Endothelial cell of umbilical vein (primary cell): Measurements from ENCODE around the gene MYBBP1A. TPM values are rescaled to one million over a fixed set of nuclear protein-coding genes. Genes with fewer than 3 reads are reported as not detected.

Experiments
- BruUV-seq: library from RNA; stranded (reverse); fragments of 400-500 nt; replicated peaks from 2 replicates; lab custom pipeline; 2021; lab: Mats Ljungman, UMichigan
- CTCF ChIA-PET: fragments of 300-600, 350-600 bp; sonication (Branson Sonifier 250); formaldehyde crosslinking; loops from one replicate; lab custom pipeline; 2021; ENCODE audit warnings: antibody characterized with exemption, inconsistent platforms; lab: Charles Lee
- POLR2A ChIA-PET: fragments of 300-600, 350-600 bp; sonication (Branson Sonifier 250); formaldehyde crosslinking; loops from one replicate; lab custom pipeline; 2021; ENCODE audit warnings: antibody characterized with exemption, inconsistent platforms; lab: Charles Lee
- DNase-seq: peaks from one replicate; pipeline ENCODE4 v3.0.0-alpha.2; 2011; ENCODE audit warnings: low read depth, low spot score
- FAIRE-seq: peaks from 2 replicates; lab custom pipeline; 2011; peaks lifted over from hg19 to GRCh38; lab: Jason Lieb, UNC
- H2AFZ ChIP-seq: 2 replicates; pipeline ENCODE4 v1.6.0; 2012; ENCODE audit warnings: low read depth, low read length, control low read depth, inconsistent platforms
- H3K27ac ChIP-seq: 2 replicates; pipeline ENCODE4 v1.5.1; 2011; ENCODE audit warnings: low read depth, mild to moderate bottlenecking, control low read depth, low read length, moderate library complexity; ENCODE audit not compliant: insufficient read depth
- H3K27me3 ChIP-seq, 2 experiments: 2 replicates each; pipeline versions ENCODE4 v1.6.0 to v1.6.1; 2011; ENCODE audit warnings: low read length in 2 of 2, mixed read lengths in 1 of 2; ENCODE audit not compliant: control insufficient read depth in 2 of 2, insufficient read depth in 2 of 2
- H3K36me3 ChIP-seq, 2 experiments: 2 replicates in 1 of 2; 3 replicates in 1 of 2; pipeline ENCODE4 v1.5.1; 2011; ENCODE audit warnings: low read length in 2 of 2, mild to moderate bottlenecking in 1 of 2, moderate library complexity in 1 of 2; ENCODE audit not compliant: control insufficient read depth in 2 of 2, insufficient read depth in 2 of 2; ENCODE audit errors: extremely low read depth in 1 of 2
- H3K4me1 ChIP-seq: 3 replicates; pipeline ENCODE4 v1.5.1; 2011; ENCODE audit warnings: mild to moderate bottlenecking, low read length; ENCODE audit not compliant: control insufficient read depth, insufficient read depth; ENCODE audit errors: extremely low read depth
- H3K4me2 ChIP-seq: 2 replicates; pipeline ENCODE4 v1.6.1; 2011; ENCODE audit warnings: low read length, control low read depth, mixed read lengths; ENCODE audit not compliant: insufficient read depth
- H3K4me3 ChIP-seq, 3 experiments: fragments of 200-600 bp in 1 of 3; sonication (generic), shearing (Covaris generic) in 1 of 3; replicated peaks in 1 of 3; 2 replicates each; pipeline ENCODE4 v1.5.1; 2011 to 2016; ENCODE audit warnings: control low read depth in 3 of 3, low read length in 3 of 3, mild to moderate bottlenecking in 2 of 3, inconsistent platforms in 1 of 3, low read depth in 1 of 3, moderate library complexity in 1 of 3; ENCODE audit not compliant: insufficient read depth in 1 of 3
- H3K79me2 ChIP-seq: 2 replicates; pipeline ENCODE4 v1.6.0; 2012; ENCODE audit warnings: low read length, inconsistent platforms; ENCODE audit not compliant: control insufficient read depth, insufficient read depth
- H3K9ac ChIP-seq: replicated peaks from 2 replicates; pipeline ENCODE3; 2011; ENCODE audit warnings: low read length, control low read depth; ENCODE audit not compliant: insufficient read depth; ENCODE audit errors: extremely low read depth
- H3K9me1 ChIP-seq: replicated peaks from 3 replicates; pipeline ENCODE4 v1.6.0; 2011; ENCODE audit warnings: mild to moderate bottlenecking, low read length; ENCODE audit not compliant: control insufficient read depth, insufficient read depth; ENCODE audit errors: extremely low read depth
- H3K9me3 ChIP-seq: replicated peaks from 2 replicates; pipeline ENCODE4 v1.5.1; 2012; ENCODE audit warnings: low read length, inconsistent platforms; ENCODE audit not compliant: control insufficient read depth, insufficient read depth
- H4K20me1 ChIP-seq: replicated peaks from 2 replicates; pipeline ENCODE3; 2011; ENCODE audit warnings: mild to moderate bottlenecking, low read length; ENCODE audit not compliant: control insufficient read depth, insufficient read depth; ENCODE audit errors: extremely low read depth
- CTCF ChIP-seq, 2 donors: IDR thresholded peaks; 1 replicate in 1 of 2; 2 replicates in 1 of 2; pipeline ENCODE4 v1.5.1; 2011; ENCODE audit warnings: low read length in 2 of 2, mild to moderate bottlenecking in 2 of 2, moderate library complexity in 2 of 2, control low read depth in 1 of 2, inconsistent platforms in 1 of 2, low read depth in 1 of 2; ENCODE audit not compliant: insufficient read depth in 1 of 2; ENCODE audit errors: extremely low read depth in 1 of 2
- EZH2 ChIP-seq: IDR thresholded peaks from 2 replicates; pipeline ENCODE4 v1.6.1; 2012; ENCODE audit warnings: borderline replicate concordance, low read depth, mild to moderate bottlenecking, moderate library complexity, low read length, inconsistent platforms; ENCODE audit not compliant: severe bottlenecking
- FOS ChIP-seq: IDR thresholded peaks from 2 replicates; pipeline ENCODE4 v1.6.1; 2011; ENCODE audit warnings: mild to moderate bottlenecking, low read length, moderate library complexity, borderline replicate concordance; ENCODE audit not compliant: insufficient read depth
- GATA2 ChIP-seq: IDR thresholded peaks from 2 replicates; pipeline ENCODE4 v1.7.0; 2011; ENCODE audit warnings: low read depth, mild to moderate bottlenecking, moderate library complexity, mixed read lengths, low read length; ENCODE audit not compliant: insufficient read length, insufficient read depth
- JUN ChIP-seq: IDR thresholded peaks from 2 replicates; pipeline ENCODE4 v1.6.1; 2011; ENCODE audit warnings: borderline replicate concordance, low read depth; ENCODE audit not compliant: insufficient read length, insufficient read depth
- MAX ChIP-seq: IDR thresholded peaks from 2 replicates; pipeline ENCODE4 v1.6.1; 2011; ENCODE audit not compliant: insufficient read depth, insufficient read length
- MYC ChIP-seq: IDR thresholded peaks from one replicate; pipeline ENCODE4 v1.6.1; 2011; ENCODE audit warnings: mild to moderate bottlenecking, low read depth, low read length
- POLR2A ChIP-seq: IDR thresholded peaks from 2 replicates; pipeline ENCODE4 v1.6.1; 2012; ENCODE audit warnings: low read depth, mild to moderate bottlenecking, control low read depth, low read length
- POLR2AphosphoS5 ChIP-seq: IDR thresholded peaks from 2 replicates; pipeline ENCODE4 v1.6.1; 2012; ENCODE audit warnings: low read depth, mild to moderate bottlenecking, control low read depth, low read length, moderate library complexity; ENCODE audit not compliant: insufficient read depth
- dilution Hi-C: fragments of 300-500 bp; cut with MboI; formaldehyde crosslinking; loops from one replicate; pipeline ENCODE4 v1.15.0; 2019; ENCODE audit warnings: low sequenced_read_pairs; ENCODE audit not compliant: extremely low pct_ligation_motif_present
- intact Hi-C: fragments of 100-400 bp; cut with micrococcal nuclease; formaldehyde crosslinking; loops from one replicate; pipeline ENCODE4 v1.10.0; 2022
- polyA plus RNA-seq, 4 experiments: library from polyadenylated mRNA; depleted of rRNA in 3 of 4; stranded (reverse) in 3 of 4; unstranded in 1 of 4; fragments of >200 nt; gene quantifications; 2 replicates each; pipeline versions ENCODE4 v1.2.1 to v1.2.3, GENCODE V29; 2011 to 2012; ENCODE audit warnings: missing spikeins in 1 of 4
- total RNA-seq: library from RNA; stranded (reverse); gene quantifications from 2 replicates; pipeline ENCODE4 v1.2.3, GENCODE V29; 2021

Gene MYBBP1A
- total and polyA plus RNA-seq, 2 donors (not counting 3 experiments of a cell fraction or from before 2014, with no cell fraction given), result 26.8 to 79.2 TPM

DNA sequence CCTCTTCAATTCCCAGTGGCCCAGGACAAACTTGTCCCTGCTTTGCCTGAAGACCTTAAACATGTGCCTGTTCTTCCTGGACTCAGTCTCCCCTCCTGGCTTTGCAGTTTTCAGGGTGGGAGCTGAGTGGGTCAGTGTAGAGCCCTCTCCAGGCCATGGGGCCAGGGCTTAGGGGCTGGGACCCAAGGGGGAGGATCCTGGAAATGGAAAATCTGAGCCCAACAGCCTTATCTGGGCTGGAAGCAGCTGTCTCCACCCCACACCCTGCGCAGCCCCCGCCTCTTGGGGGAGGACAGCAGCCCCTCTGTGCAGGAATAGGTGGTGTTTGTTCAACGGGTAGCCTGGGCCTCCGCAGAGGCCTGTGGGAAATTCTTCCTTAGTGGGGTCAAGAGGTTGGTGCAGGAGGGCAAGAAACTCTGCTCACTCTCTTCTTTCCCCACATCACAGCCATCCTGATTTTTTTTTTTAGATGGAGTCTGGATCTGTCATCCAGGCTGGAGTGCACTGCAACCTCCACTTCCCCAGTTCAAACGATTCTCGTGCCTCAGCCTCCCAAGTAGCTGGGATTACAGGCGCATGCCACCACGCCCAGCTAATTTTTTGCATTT, 22.3 kb upstream of the MYBBP1A start:
- Histone ChIP-seq H3K79me2 (no peaks in the 10 kb centered on the region), H3K9ac (no peak overlapping the region), H3K9me3 (no peaks in the 10 kb centered on the region), H3K4me1 (no peaks in the 10 kb centered on the region), H4K20me1 (no peaks in the 10 kb centered on the region), H3K4me3 (no peak overlapping the region), H3K4me2 (no peak overlapping the region), H3K27ac (no peak overlapping the region), H2AFZ (no peak overlapping the region), H3K27me3 (peaks cover 0 to 4% of the 10 kb centered on the region in 2 experiments), H3K36me3 (no peaks in the 10 kb centered on the region), H3K9me1 (no peaks in the 10 kb centered on the region)
- POLR2A ChIA-PET, result no interaction called here
- no peak for FAIRE-seq
- dilution Hi-C loops (no loop called here), intact Hi-C loops (no loop called here)
- CTCF ChIA-PET, result interaction anchor here (1.0 to 1.8 kb wide), 3 partner anchors 10 to 48 kb away, joined by 3 to 18 read pairs (median 3); no protein-coding TSS in a partner anchor
- no peak for DNase-seq
- TF ChIP-seq EZH2 (no peak), CTCF (IDR thresholded peaks at IDR 0.05; ENCODE audit: extremely low read depth in 1 of 2, insufficient read depth in 1 of 2, low read depth in 1 of 2, low read length in 2 of 2) (no peak), POLR2A (no peak), GATA2 (no peak), MAX (no peak), MYC (no peak), FOS (no peak), JUN (no peak), POLR2AphosphoS5 (no peak)
- BruUV-seq, result no TSS peak
